Omental fat pad (tissue), 4 donors: ENCODE measurements around the gene SMAD3. TPM values are rescaled to one million over a fixed set of nuclear protein-coding genes. Genes with fewer than 3 reads are reported as not detected.

Experiments
- ATAC-seq: fragments of 150-250 bp; one replicate; pipeline ENCODE4 v1.9.1; 2016; ENCODE audit warnings: mild to moderate bottlenecking, moderate library complexity; ENCODE audit not compliant: low FRiP score
- DNase-seq: peaks from one replicate; pipeline ENCODE4 v3.0.0-alpha.2; 2019; ENCODE audit warnings: low spot score
- total RNA-seq, 4 donors: library from RNA; depleted of rRNA; stranded (reverse); fragments of >200 nt; gene quantifications; one replicate each; pipeline ENCODE4 v1.1.0, GENCODE V29; 2016
- TF ChIP-seq, protein P1 (sequence below), 3 donors: fragments of 450-650 bp; IDR thresholded peaks; one replicate each; pipeline ENCODE4 v1.5.1; 2016 to 2017; ENCODE audit warnings: antibody characterized with exemption in 3 of 3, mild to moderate bottlenecking in 3 of 3, moderate library complexity in 2 of 3

The SMAD3 gene
- total RNA-seq, 4 donors from 2014 or later: 30.9 to 58.1 (median 49.9) TPM

DNA sequence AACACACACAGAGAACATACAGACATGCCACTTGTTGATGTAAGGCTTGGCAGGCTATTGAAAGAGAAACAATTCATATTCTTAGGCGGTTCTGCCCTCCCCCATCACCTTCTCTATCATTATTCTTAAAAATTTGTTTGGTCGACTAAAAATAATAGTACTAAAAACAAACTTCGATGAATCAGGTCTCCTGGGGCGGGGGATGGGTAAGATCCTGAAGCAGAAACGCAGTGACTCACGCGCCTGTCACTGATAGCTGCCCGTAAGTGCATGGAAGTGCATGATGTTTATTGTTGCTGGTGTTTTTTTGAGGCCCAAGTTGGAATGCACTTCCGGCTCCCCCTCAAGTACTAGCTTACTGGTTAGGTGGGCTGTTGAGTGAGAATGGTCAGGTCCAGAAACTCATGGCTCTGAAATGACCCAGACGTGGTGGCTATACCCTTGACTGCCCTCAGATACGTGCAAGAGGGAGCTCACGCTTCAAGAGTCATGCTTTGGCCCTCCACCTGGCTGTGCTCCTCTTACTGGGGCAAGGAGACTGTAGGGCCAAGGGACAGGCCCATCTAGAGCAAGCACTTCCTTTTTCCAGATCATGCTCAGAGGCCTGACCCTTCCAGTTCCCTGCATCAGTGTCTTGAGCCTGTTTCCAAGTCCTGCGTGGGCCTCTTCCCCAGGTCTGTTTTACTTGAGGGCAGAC lies 10.9 kb downstream of the SMAD3 start:
- TF ChIP-seq, protein P1, sequence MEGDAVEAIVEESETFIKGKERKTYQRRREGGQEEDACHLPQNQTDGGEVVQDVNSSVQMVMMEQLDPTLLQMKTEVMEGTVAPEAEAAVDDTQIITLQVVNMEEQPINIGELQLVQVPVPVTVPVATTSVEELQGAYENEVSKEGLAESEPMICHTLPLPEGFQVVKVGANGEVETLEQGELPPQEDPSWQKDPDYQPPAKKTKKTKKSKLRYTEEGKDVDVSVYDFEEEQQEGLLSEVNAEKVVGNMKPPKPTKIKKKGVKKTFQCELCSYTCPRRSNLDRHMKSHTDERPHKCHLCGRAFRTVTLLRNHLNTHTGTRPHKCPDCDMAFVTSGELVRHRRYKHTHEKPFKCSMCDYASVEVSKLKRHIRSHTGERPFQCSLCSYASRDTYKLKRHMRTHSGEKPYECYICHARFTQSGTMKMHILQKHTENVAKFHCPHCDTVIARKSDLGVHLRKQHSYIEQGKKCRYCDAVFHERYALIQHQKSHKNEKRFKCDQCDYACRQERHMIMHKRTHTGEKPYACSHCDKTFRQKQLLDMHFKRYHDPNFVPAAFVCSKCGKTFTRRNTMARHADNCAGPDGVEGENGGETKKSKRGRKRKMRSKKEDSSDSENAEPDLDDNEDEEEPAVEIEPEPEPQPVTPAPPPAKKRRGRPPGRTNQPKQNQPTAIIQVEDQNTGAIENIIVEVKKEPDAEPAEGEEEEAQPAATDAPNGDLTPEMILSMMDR (IDR thresholded peaks at IDR 0.05): no peak
- DNase-seq (no peak), ATAC-seq (no peak)

DNA sequence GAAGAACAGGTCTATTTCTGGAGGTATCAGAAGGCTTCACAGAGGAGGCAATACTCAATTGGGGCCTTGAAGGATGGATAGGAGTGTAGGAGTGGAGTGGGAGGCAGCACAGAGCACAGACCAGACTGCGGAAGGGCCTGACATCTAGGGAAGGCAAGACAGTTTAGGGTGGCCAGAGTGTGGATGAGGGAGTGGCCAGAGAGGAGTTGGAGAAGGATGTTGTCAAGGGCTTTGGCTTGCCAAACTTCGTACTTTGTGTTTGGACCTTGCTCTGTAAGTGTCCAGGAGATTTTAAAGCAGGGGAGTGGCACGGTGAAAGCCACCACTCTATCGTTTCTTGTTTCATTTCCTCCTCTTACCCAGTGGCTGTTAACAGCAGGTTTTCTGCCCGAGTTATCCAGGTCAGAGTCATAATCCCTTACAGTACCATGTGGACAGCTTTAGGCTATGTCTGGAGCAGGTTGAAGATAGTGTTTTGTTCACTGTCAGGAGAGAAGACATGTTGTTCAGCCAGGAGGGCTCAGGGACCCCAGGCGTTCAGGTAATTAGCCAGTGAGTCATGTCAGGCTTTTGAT lies 12.3 kb downstream of the SMAD3 start:
- no peak for ATAC-seq
- TF ChIP-seq, protein P1 (IDR thresholded peaks at IDR 0.05): no peak
- no peak for DNase-seq

GRCh38 chr15:67079361-67079760 lies 14.0 kb downstream of the SMAD3 start:
- TF ChIP-seq, protein P1 (IDR thresholded peaks at IDR 0.05): no peak
- DNase-seq: no peak
- ATAC-seq: no peak

DNA sequence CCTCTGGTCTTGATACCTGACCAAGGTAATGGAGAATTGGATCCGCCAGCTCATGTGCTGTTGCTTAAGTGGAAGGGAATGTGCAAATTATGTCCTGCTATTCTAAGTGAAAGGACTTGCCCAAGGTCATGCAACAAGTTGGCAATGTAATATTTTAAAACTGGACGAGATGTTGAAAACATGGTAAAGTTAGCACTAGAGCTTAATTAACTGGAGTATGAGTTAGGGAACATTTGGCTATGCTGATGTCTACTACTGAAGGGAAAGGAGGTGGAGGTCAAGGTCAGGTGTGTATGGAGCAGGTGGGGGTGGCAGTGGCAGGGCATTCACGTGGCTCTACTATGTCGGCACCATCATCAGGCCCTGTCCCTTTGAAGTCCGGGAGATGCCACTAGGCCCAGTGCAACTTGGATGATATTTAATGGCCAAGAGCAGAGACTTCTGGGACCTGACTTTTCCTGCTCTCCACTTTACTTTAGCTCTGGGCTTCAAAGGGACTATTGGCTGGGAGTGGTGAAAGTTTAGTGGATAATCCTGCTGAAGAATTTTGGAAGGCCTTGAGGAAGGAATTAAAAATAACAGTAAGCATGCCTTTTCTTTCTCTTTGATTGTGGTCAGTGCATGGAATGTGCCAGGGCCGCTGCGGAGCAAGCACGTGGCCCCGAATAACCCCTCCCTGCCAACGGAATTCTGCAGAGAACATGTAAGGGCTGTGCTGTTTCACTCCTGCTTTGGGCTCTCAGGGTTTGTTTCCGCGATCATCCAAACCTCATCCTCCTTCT lies 14.9 kb downstream of the SMAD3 start:
- TF ChIP-seq, protein P1 (IDR thresholded peaks at IDR 0.05): no peak
- ATAC-seq (peak; percentile 34), DNase-seq (no peak)

- DNase-seq (no peak), ATAC-seq (peak; percentile 52)
- TF ChIP-seq, protein P1 (IDR thresholded peaks at IDR 0.05): no peak
Observed at GRCh38 chr15:67080900-67081431, 15.6 kb downstream of the SMAD3 start.

GRCh38 chr15:67082007-67082536 lies 16.7 kb downstream of the SMAD3 start:
- no peak for DNase-seq
- no peak for ATAC-seq
- TF ChIP-seq, protein P1 (IDR thresholded peaks at IDR 0.05): no peak
